Type B pancreatic cell (in vitro differentiated cells): ENCODE results near the gene NUP133. TPM values are rescaled to one million over a fixed set of nuclear protein-coding genes. Genes with fewer than 3 reads are reported as not detected.
"Not testable (repeated sequence)": the region's sequence is repeated elsewhere in the genome, so short reads cannot be mapped to it uniquely, and the experiment has no call there.

Experiments used
- DNase-seq: peaks from one replicate; pipeline ENCODE4 v3.0.0; 2021; ENCODE audit warnings: mixed read lengths; ENCODE audit not compliant: unreplicated experiment; ENCODE audit errors: extremely low spot score
- H3K27ac Mint-ChIP-seq: 2 replicates; pipeline ENCODE4 v1.8.0; 2021; ENCODE audit warnings: mild to moderate bottlenecking, mixed read lengths
- H3K27me3 Mint-ChIP-seq: 2 replicates; pipeline ENCODE4 v1.8.0; 2021; ENCODE audit warnings: mixed read lengths
- H3K36me3 Mint-ChIP-seq: 2 replicates; pipeline ENCODE4 v1.8.0; 2021; ENCODE audit warnings: mixed read lengths
- H3K4me1 Mint-ChIP-seq: one replicate; pipeline ENCODE4 v1.8.0; 2021; ENCODE audit warnings: mixed read lengths; ENCODE audit not compliant: unreplicated experiment
- H3K4me3 Mint-ChIP-seq: 2 replicates; pipeline ENCODE4 v1.8.0; 2021; ENCODE audit warnings: mild to moderate bottlenecking, mixed read lengths
- H3K9me3 Mint-ChIP-seq: 2 replicates; pipeline ENCODE4 v1.8.0; 2021; ENCODE audit warnings: mixed read lengths
- total RNA-seq: library from RNA; stranded (reverse); gene quantifications from 2 replicates; pipeline ENCODE4 v1.2.1, GENCODE V29; 2021; ENCODE audit warnings: low replicate concordance
- TF ChIP-seq, protein P1 (sequence below): fragments of 200-600 bp; sonication (generic); conservative IDR thresholded peaks from 2 replicates; pipeline ENCODE4 v1.5.0; 2021; ENCODE audit warnings: antibody characterized with exemption, mild to moderate bottlenecking

Gene NUP133
- total RNA-seq, 1 donor from 2014 or later: 53.9 TPM

DNA sequence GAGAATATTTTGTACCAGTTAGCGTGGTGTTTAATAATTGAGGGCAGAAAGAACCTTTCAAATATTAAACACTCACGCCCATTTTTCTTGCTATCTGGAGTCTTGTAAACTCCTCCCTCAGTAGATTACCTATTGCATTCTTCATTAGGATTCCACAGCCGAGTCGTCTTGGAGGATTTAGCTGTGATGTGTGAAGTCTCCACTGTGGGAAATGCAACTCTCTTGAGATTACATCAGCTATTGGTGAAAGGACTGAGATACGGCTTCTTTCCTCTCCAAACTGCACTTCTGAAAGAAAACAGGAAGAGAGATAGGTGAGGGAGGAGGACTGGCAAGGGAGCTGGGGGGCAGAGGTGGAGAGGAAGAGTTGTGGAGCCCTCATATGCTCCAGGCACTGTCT is 110.4 kb downstream of the NUP133 start:
- H3K27me3 Mint-ChIP-seq: peaks cover 41% of the 10 kb centered on the region

DNA sequence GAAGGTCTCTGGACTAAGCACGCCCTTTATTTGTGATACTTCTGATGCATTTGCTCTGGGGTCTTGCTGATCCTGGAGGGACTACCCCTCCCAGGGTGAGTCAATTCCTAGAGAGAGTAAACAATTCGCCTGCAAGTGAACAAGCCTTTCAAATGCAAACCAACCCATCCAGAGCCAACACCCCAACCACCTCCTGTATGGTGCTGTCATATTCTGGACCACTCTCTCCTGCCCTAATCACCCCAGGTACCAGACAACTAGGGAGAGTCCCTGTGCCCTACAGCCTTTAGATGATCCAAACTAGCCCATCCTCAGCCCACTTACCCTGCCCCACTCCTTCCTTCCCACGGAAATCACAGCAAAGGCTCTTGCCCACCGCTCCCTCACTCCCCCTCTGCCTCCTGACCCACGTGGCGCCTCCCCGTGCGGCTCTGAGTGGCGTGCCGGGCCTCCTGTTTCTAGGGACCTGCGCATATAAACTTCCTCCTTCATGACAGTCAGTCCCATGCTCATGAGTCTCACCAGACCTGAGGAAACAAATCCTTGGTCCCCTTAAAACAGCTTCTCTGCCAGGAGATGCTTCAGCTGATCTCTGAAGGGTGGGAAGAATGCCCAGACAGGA is 111.4 kb downstream of the NUP133 start:
- Mint-ChIP-seq H3K36me3 (no peaks in the 10 kb centered on the region), H3K27ac (no peak overlapping the region), H3K4me1 (no peaks in the 10 kb centered on the region), H3K27me3 (peaks cover 37% of the 10 kb centered on the region), H3K9me3 (no peaks in the 10 kb centered on the region), H3K4me3 (no peak overlapping the region)
- no peak for DNase-seq
- TF ChIP-seq, protein P1, sequence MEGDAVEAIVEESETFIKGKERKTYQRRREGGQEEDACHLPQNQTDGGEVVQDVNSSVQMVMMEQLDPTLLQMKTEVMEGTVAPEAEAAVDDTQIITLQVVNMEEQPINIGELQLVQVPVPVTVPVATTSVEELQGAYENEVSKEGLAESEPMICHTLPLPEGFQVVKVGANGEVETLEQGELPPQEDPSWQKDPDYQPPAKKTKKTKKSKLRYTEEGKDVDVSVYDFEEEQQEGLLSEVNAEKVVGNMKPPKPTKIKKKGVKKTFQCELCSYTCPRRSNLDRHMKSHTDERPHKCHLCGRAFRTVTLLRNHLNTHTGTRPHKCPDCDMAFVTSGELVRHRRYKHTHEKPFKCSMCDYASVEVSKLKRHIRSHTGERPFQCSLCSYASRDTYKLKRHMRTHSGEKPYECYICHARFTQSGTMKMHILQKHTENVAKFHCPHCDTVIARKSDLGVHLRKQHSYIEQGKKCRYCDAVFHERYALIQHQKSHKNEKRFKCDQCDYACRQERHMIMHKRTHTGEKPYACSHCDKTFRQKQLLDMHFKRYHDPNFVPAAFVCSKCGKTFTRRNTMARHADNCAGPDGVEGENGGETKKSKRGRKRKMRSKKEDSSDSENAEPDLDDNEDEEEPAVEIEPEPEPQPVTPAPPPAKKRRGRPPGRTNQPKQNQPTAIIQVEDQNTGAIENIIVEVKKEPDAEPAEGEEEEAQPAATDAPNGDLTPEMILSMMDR: no peak

More for the DNA sequence above, 110.4 kb downstream of the NUP133 start:
- Mint-ChIP-seq H3K9me3 (no peaks in the 10 kb centered on the region), H3K4me1 (no peaks in the 10 kb centered on the region), H3K36me3 (no peaks in the 10 kb centered on the region), H3K4me3 (no peak overlapping the region), H3K27ac (no peak overlapping the region)
- TF ChIP-seq, protein P1: no peak
- no peak for DNase-seq

DNA sequence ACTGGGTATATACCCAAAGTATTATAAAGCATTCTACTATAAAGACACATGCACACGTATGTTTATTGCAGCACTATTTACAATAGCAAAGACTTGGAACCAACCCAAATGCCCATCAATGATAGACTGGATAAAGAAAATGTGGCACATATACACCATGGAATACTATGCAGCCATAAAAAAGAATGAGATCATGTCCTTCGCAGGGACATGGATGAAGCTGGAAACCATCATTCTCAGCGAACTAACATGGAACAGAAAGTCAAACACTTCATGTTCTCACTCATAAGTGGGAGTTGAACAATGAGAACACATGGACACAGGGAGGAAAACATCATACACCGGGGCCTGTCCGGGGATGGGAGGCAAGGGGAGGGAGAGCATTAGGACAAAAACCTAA is 113.6 kb downstream of the NUP133 start:
- H3K4me1 Mint-ChIP-seq, H3K36me3 Mint-ChIP-seq, DNase-seq, H3K27ac Mint-ChIP-seq, H3K9me3 Mint-ChIP-seq, H3K4me3 Mint-ChIP-seq: not testable (repeated sequence)
- peaks cover 26% of the 10 kb centered on the region for H3K27me3 Mint-ChIP-seq

DNA sequence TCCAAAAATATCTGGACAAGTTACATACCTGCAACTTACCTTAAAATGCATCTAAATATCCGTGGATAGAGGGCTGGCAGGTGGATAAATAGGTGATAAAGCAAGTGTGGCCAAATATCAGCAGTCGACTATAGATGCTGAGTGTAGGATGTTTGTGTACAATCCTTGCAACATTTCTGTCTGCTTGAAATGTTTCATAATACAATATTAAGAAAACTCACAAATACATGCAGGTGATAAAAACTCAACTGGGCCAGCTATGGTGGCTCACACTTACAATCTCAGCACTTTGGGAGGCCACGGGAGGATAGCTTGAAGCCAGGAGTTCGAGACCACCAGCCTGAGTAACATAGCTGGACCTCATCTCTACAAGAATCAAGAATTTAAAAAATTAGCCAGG is 115.2 kb downstream of the NUP133 start:
- no peaks in the 10 kb centered on the region for H3K4me1 Mint-ChIP-seq
- DNase-seq: no peak
- peaks cover 25% of the 10 kb centered on the region for H3K27me3 Mint-ChIP-seq
- TF ChIP-seq, protein P1: no peak
- H3K9me3 Mint-ChIP-seq: peaks cover 6% of the 10 kb centered on the region
- no peak overlapping the region for H3K4me3 Mint-ChIP-seq
- no peaks in the 10 kb centered on the region for H3K36me3 Mint-ChIP-seq
- no peak overlapping the region for H3K27ac Mint-ChIP-seq

Other genes with a start within 250 kb of the NUP133 start
- gene RAB4A, start 237.2 kb downstream of the NUP133 start, total RNA-seq: 59.9 and 71.8 TPM in 2 replicates
- gene CCSAP, start 165.3 kb downstream of the NUP133 start, total RNA-seq: 9.6 and 10.0 TPM in 2 replicates
- 0.55 and 1.9 TPM in 2 replicates for gene ACTA1, start 74.2 kb downstream of the NUP133 start, total RNA-seq
- gene ABCB10, start 50.4 kb upstream of the NUP133 start, total RNA-seq: 19.4 and 24.1 TPM in 2 replicates
- 16.9 and 17.4 TPM in 2 replicates for gene TAF5L, start 117.8 kb upstream of the NUP133 start, total RNA-seq
- gene URB2, start 117.9 kb upstream of the NUP133 start, total RNA-seq: 11.0 and 16.5 TPM in 2 replicates